Endometrium (tissue), 2 donors: Measurements from ENCODE around the gene SUGCT.

Experiments used
- FAIRE-seq: peaks from 2 replicates; lab custom pipeline; 2012; peaks lifted over from hg19 to GRCh38; lab: Jason Lieb, UNC
- donor health status: control.
- donor health status: control.

Gene SUGCT

DNA sequence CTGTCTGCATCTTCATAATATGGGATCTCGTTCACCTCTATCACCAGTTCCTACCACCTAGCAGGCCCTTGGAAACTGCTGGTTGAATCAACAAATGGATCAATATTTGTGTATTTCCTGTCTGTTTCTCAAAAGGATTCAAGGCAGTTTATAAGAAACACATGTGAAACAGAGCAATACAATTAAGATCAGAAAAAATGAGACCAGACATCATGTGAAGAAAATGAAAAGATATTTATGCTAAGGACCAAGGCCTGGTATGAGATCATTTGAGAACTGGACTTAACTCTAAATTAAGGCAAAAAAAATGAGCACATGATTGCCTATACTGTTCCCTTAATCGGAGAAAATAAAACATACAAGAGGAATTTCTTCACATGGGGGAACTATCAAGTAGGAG is 589.0 kb downstream of the SUGCT start:
- no peak for FAIRE-seq

GRCh38 chr7:40726559-40726958 is 591.8 kb downstream of the SUGCT start:
- FAIRE-seq, result no peak

DNA sequence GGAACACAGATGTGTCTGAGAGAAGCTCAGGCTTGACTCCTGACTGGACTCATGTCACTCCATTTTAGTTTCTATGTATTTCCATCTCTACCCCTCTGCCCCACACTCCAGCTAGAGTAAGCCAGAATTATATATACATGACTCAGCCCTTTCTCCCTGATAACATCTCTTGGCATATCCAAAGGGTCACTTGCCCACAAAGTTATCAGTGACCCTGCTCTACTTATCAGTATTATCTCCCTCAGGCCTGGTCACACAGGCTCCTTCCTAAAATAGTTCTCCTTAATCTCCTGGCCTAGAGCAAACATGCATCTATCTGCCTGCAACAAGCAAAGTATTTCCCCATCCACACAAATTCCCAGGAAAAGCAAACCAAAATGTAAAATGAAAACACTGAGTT is 598.3 kb downstream of the SUGCT start:
- no peak for FAIRE-seq

DNA sequence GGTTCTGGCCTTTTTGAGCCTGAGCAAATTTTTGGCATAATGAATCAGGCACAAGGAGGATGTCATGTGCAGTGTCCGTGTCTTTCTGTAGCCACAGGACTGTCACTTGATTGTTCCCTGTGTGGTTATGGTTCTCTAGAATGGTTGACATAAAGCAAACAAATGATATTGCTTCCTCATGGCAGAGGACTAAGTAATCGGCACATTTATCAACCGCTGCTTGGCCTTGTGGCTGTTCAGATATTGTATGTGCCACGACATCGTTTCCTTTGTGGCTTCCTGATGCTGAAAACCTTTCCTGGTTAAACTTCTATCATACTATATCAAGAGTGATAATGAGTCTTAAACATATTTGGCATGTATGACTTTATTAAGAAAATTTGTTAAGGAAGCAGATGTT is 598.8 kb downstream of the SUGCT start:
- no peak for FAIRE-seq

GRCh38 chr7:40739257-40739656 is 604.5 kb downstream of the SUGCT start:
- FAIRE-seq, result no peak

DNA sequence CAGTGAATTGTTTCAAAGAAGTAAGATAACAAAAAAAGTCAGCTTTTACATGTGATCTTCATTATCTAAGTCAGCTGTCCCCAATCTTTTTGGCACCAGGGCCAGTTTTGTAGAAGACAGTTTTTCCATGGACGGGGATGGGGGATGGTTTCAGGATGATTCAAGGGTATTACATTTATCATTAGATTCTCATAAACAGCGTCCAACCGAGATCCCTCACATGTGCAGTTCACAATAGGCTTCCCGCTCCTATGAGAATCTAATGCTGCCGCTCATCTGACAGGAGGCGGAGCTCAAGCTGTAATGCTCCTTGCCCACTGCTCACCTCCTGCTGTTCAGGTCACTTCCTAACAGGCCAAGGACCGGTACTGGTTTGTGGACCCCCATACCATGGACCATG is 607.5 kb downstream of the SUGCT start:
- no peak for FAIRE-seq

GRCh38 chr7:40746841-40747556 is 612.2 kb downstream of the SUGCT start:
- no peak for FAIRE-seq

GRCh38 chr7:40747856-40748255 is 613.1 kb downstream of the SUGCT start:
- FAIRE-seq, result no peak

GRCh38 chr7:40749877-40750276 is 615.1 kb downstream of the SUGCT start:
- FAIRE-seq, result no peak

DNA sequence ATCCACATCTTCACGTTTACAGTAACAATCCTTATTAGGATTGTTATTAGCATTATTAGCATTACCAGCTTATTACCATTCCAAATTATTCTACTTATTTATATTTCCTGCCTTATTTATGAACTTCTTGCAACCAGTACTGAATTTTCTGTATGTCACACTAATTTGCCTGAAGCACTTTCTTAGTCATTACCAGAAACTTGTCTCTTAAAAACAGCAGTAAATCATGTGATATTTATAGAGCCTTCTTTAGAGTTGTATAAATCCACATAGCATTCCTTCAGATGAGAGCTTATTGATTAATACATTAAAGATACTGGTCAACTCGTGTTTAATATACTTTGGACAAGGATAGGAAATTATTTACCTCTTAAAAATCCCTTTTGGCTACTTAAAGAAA is 618.6 kb downstream of the SUGCT start:
- FAIRE-seq, result no peak

DNA sequence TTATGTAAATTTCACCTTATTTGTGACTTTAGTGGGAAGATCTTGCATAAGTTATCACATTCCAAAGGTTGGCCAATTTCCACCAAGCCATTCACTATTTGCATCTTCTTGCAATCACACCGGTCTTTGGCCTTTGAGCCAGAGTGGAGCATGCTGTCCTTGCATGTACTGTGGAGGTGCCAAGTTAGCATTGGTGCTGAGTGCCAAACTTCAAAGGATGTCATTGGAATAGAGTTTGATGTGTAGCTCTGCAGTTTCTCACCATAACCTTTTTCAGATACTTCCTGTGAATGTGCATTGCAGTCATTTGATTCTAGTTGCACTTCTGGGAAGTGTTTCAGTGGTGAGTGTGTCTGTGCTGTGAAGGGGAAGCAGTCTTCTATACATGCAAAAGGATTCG is 620.6 kb downstream of the SUGCT start:
- FAIRE-seq, result no peak

GRCh38 chr7:40757109-40757508 is 622.3 kb downstream of the SUGCT start:
- FAIRE-seq, result no peak

- FAIRE-seq, result no peak
These were observed 623.8 kb downstream of the SUGCT start for GRCh38 chr7:40758590-40758989.

DNA sequence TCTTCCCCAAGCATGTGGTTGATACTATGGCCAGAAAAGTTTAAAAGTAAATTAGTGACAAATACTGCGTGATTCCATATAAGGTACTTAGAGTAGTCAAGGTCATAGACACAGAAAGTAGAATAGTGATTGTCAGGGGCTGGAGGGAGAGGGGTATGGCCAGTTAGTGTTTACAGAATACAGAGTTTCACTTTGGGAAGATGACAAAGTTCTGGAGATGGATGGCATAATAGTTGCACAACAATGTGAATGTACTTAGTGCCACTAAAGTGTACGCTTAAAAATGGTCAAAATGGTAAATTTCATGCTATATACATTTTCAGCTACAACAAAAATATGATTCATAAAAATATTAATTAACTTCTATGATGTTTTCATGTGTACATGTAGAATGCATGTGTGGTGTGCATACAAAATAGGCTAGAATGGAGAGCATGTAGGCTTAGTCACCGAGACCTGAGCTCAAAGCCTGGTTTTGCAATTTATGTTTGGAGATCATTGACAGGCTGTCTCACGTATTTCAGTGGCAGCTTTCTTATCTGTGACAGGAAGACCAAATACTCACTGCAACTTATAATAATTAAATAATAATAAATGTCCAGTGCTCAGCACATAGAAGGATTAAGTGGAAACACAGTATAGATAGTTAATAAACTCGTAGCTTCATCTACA is 625.6 kb downstream of the SUGCT start:
- FAIRE-seq, result no peak

DNA sequence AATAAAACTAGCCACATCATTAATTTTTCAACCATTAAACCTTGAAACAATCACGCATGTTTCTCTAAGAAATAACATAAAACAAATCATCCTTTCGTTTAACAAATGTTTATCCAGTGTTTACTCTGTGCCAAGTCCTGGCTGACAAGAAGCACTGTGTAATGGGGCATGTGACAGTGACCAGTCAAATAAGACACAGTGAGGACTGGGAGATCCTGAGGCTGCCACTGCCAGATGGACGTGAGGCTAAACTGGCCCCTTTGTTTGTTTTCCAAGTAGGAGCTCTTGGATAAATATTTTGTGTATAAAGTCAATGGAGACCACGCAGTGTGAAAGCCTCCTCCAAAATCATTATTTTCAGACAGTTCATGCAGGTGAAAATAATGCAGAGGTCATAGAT is 626.2 kb downstream of the SUGCT start:
- no peak for FAIRE-seq

GRCh38 chr7:40761762-40762560 is 627.2 kb downstream of the SUGCT start:
- FAIRE-seq, result no peak

- no peak for FAIRE-seq
These were observed 628.8 kb downstream of the SUGCT start for GRCh38 chr7:40763319-40764287.

DNA sequence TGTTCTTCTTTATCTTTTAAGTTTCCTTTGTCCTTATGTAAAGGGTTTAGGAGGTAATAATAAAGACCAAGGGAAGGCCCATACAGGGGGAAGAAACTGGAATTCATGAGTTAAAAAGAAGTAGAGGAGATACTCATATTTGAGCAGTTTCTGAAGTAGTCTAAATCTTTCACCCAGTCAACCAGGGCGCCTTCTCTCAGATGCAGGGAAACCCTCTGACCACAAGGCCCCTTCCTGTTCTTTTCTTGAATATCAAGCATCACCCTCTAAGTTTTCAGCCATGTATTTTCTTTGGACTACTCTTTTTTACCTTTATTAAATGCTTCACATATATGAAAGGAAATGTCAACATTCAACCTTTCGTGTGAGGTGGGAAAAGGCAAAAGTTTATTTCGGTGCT is 630.8 kb downstream of the SUGCT start:
- no peak for FAIRE-seq

DNA sequence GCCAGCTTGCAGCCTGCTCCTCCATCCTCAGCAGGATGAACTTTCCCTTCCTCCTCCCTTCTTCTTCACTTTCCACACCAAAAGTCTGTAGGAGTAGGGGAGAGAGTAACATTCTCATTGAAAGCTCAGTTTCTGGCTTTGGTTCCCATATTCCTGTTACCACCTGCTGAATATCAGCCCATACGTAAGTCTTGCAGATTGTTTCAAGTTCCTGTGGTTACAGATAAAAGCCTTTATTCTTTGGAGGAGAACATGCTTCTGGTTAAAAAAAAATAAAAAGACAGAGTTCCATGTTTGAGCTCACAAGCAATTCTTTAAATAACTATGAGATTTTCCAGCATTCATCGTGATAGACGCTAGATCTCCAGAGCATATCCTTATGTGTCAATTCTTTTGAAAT is 637.3 kb downstream of the SUGCT start:
- no peak for FAIRE-seq

DNA sequence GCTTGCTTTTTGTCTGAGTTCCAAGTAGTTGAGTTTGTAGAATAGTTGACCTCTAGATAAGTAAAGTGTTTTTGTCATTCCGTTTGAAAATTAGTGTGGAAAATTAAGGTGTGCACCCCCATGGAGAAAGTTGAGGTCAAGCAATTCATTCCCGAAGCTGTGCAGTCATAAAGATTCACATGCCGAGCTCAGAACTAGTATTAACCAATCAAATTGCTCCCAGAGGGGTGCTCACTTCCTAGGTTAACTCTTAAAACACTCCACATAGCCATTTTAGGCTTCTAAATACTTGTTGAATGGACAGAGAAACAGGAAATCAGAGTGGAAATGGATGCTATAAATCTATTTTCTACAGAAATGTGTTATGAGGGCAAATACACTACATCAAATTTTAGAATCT is 638.9 kb downstream of the SUGCT start:
- no peak for FAIRE-seq

DNA sequence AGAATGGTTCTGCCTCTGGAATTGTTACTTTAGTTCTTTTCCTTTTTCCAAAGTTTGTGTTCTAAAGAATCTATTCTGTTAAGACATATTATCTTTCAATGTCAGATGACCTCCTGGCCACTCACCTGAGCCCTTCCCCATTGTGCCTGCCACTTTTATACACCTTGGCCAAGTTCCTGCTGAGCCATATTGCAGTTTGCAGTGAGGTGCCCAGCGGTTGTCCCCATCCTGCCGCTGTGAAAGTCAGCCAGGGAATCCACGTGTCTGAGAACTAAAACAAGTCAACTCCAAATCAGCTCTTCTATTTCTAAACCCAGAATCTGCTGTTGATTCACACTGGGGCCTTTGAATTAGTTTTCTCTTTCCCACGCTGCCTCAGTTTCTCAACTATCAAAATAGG is 641.1 kb downstream of the SUGCT start:
- no peak for FAIRE-seq

DNA sequence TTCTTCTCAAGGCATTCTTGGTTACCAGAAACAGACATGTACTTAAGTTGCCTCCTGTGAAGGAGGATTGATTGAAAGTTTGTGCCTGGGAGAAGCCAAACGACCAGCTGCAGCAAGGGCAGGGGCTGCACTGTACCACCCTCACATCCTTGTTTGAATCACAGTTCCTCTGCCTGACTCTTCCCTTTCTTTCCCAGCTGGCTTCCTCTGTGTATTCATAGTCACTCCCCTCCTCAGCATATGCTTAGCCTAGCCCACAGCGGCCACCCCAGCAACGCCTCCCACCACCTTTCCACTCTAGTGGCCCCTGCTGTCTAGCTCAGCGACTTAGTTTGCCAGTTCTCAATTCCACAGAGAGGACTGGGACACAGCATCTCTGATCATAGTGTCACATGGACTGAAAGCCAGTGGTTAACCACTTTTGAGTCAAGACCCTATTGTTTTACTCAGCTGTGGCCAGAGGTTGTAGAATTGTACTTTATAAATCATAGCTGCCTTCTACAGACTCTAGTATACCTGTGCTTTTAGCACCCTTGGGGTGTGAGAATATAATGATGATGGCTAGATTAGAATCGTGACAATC is 643.0 kb downstream of the SUGCT start:
- FAIRE-seq, result no peak
